Stimulated activated naive CD8-positive, alpha-beta T cell treated with anti-CD3 and anti-CD28 coated beads, Interleukin-15, amount 100 ng/mL, for 72 hours (primary cell): ENCODE results near the gene ASB8.
"Not testable (repeated sequence)": the region's sequence is repeated elsewhere in the genome, so short reads cannot be mapped to it uniquely, and the experiment has no call there.

Experiments
- ATAC-seq: fragments of 150-1000 bp; cut with Tn5 transposase; 2 replicates; pipeline ENCODE4 v1.10.0; 2021; ENCODE audit warnings: mild to moderate bottlenecking, moderate library complexity
- DNase-seq, 2 donors: peaks; one replicate each; pipeline ENCODE4 v3.0.0; 2021 to 2022
- H3K27ac Mint-ChIP-seq, 2 donors: one replicate each; pipeline ENCODE4 v1.8.0; 2022; ENCODE audit warnings: mild to moderate bottlenecking in 2 of 2, mixed read lengths in 2 of 2, moderate library complexity in 2 of 2
- H3K27me3 Mint-ChIP-seq: one replicate; pipeline ENCODE4 v1.8.0; 2022; ENCODE audit warnings: mixed read lengths
- H3K4me1 Mint-ChIP-seq: one replicate; pipeline ENCODE4 v1.8.0; 2022; ENCODE audit warnings: mild to moderate bottlenecking, mixed read lengths
- H3K4me3 Mint-ChIP-seq, 2 donors: one replicate each; pipeline ENCODE4 v1.8.0; 2022; ENCODE audit warnings: mild to moderate bottlenecking in 2 of 2, mixed read lengths in 2 of 2, moderate library complexity in 1 of 2
- H3K9me3 Mint-ChIP-seq, 2 donors: one replicate each; pipeline ENCODE4 v1.8.0; 2022; ENCODE audit warnings: mixed read lengths in 2 of 2

ASB8 gene

GRCh38 chr12:48165089-48165981 lies 8.0 kb upstream of the ASB8 start:
- H3K4me3 Mint-ChIP-seq: no peak overlapping the region

GRCh38 chr12:48164451-48164850 lies 7.1 kb upstream of the ASB8 start:
- peaks cover 15% of the 10 kb centered on the region for H3K27me3 Mint-ChIP-seq
- DNase-seq: no peak
- H3K9me3 Mint-ChIP-seq: no peaks in the 10 kb centered on the region
- H3K27ac Mint-ChIP-seq: no peak overlapping the region
- peaks cover 10% of the 10 kb centered on the region for H3K4me1 Mint-ChIP-seq
- no peak overlapping the region for H3K4me3 Mint-ChIP-seq
- no peak for ATAC-seq

More at GRCh38 chr12:48165089-48165981, 8.0 kb upstream of the ASB8 start:
- DNase-seq (peak; percentile 39 to 50), ATAC-seq (peak; percentile 70)
- Mint-ChIP-seq H3K27me3 (peaks cover 15% of the 10 kb centered on the region), H3K4me1 (peaks cover 8% of the 10 kb centered on the region), H3K27ac (no peak overlapping the region), H3K9me3 (no peaks in the 10 kb centered on the region)

- ATAC-seq: no peak
- no peaks in the 10 kb centered on the region for H3K9me3 Mint-ChIP-seq
- H3K4me3 Mint-ChIP-seq: no peak overlapping the region
- H3K27ac Mint-ChIP-seq: no peak overlapping the region
- DNase-seq: no peak
- peaks cover 19% of the 10 kb centered on the region for H3K4me1 Mint-ChIP-seq
- H3K27me3 Mint-ChIP-seq: peaks cover 15% of the 10 kb centered on the region
Measured at GRCh38 chr12:48163150-48163747, 5.9 kb upstream of the ASB8 start.

GRCh38 chr12:48160807-48161206 lies 3.5 kb upstream of the ASB8 start:
- no peak overlapping the region for H3K4me3 Mint-ChIP-seq
- ATAC-seq (no peak), DNase-seq (no peak)
- peaks cover 7% of the 10 kb centered on the region for H3K27me3 Mint-ChIP-seq
- no peak overlapping the region for H3K27ac Mint-ChIP-seq
- peaks cover 37% of the 10 kb centered on the region for H3K4me1 Mint-ChIP-seq
- H3K9me3 Mint-ChIP-seq: no peaks in the 10 kb centered on the region

GRCh38 chr12:48160046-48160445 lies 2.7 kb upstream of the ASB8 start:
- Mint-ChIP-seq H3K4me3 (no peak overlapping the region), H3K27me3 (no peaks in the 10 kb centered on the region), H3K27ac (no peak overlapping the region), H3K9me3 (no peaks in the 10 kb centered on the region), H3K4me1 (peaks cover 44% of the 10 kb centered on the region)
- DNase-seq (no peak), ATAC-seq (no peak)

GRCh38 chr12:48157889-48158370 lies 615 bp upstream of the ASB8 start:
- H3K27ac Mint-ChIP-seq: peak overlapping the region; percentile 92 to 98
- peak overlapping the region; percentile 93 for H3K4me3 Mint-ChIP-seq
- H3K9me3 Mint-ChIP-seq: no peaks in the 10 kb centered on the region
- DNase-seq (peak; percentile 7 to 21), ATAC-seq (peak; percentile 16)
- no peaks in the 10 kb centered on the region for H3K27me3 Mint-ChIP-seq
- peaks cover 60% of the 10 kb centered on the region for H3K4me1 Mint-ChIP-seq

- Mint-ChIP-seq H3K27ac (peak overlapping the region; percentile 90 to 98), H3K27me3 (no peaks in the 10 kb centered on the region), H3K4me3 (peak overlapping the region; percentile 93), H3K9me3 (no peaks in the 10 kb centered on the region), H3K4me1 (peaks cover 63% of the 10 kb centered on the region)
- no peak for ATAC-seq
- no peak for DNase-seq
Measured at GRCh38 chr12:48156652-48157017, 680 bp downstream of the ASB8 start.

GRCh38 chr12:48155786-48156185 lies 1.5 kb downstream of the ASB8 start:
- not testable (repeated sequence) for H3K27me3 Mint-ChIP-seq, ATAC-seq, H3K27ac Mint-ChIP-seq, H3K9me3 Mint-ChIP-seq, DNase-seq
- H3K4me3 Mint-ChIP-seq: peak overlapping the region in 1 of 2 donors; percentile 93
- peaks cover 59% of the 10 kb centered on the region for H3K4me1 Mint-ChIP-seq

GRCh38 chr12:48151103-48151771 lies 6.1 kb downstream of the ASB8 start:
- Mint-ChIP-seq H3K9me3 (no peaks in the 10 kb centered on the region), H3K27me3 (no peaks in the 10 kb centered on the region), H3K4me1 (peaks cover 28% of the 10 kb centered on the region), H3K27ac (no peak overlapping the region), H3K4me3 (no peak overlapping the region)
- no peak for ATAC-seq
- DNase-seq: no peak

- no peak overlapping the region for H3K4me3 Mint-ChIP-seq
- ATAC-seq (no peak), DNase-seq (no peak)
- H3K27me3 Mint-ChIP-seq: no peaks in the 10 kb centered on the region
- H3K9me3 Mint-ChIP-seq: no peaks in the 10 kb centered on the region
- H3K4me1 Mint-ChIP-seq: no peaks in the 10 kb centered on the region
- H3K27ac Mint-ChIP-seq: no peak overlapping the region
Measured at GRCh38 chr12:48145981-48146380, 11.3 kb downstream of the ASB8 start.

- Mint-ChIP-seq H3K9me3 (no peaks in the 10 kb centered on the region), H3K4me1 (no peaks in the 10 kb centered on the region), H3K27ac (peak overlapping the region in 1 of 2 donors; percentile 63), H3K27me3 (no peaks in the 10 kb centered on the region), H3K4me3 (no peak overlapping the region)
- DNase-seq (no peak), ATAC-seq (no peak)
Measured at GRCh38 chr12:48143898-48144297, 13.4 kb downstream of the ASB8 start.

GRCh38 chr12:48142818-48143674 lies 14.3 kb downstream of the ASB8 start:
- Mint-ChIP-seq H3K27ac (peak overlapping the region in 1 of 2 donors; percentile 22), H3K27me3 (no peaks in the 10 kb centered on the region), H3K4me1 (no peaks in the 10 kb centered on the region), H3K9me3 (no peaks in the 10 kb centered on the region), H3K4me3 (no peak overlapping the region)
- DNase-seq (no peak), ATAC-seq (no peak)

GRCh38 chr12:48135027-48135426 lies 22.3 kb downstream of the ASB8 start:
- Mint-ChIP-seq H3K9me3 (no peaks in the 10 kb centered on the region), H3K4me3 (no peak overlapping the region), H3K27me3 (no peaks in the 10 kb centered on the region), H3K4me1 (no peaks in the 10 kb centered on the region), H3K27ac (no peak overlapping the region)
- no peak for DNase-seq
- no peak for ATAC-seq

- Mint-ChIP-seq H3K4me1 (no peaks in the 10 kb centered on the region), H3K27ac (peak overlapping the region in 1 of 2 donors; percentile 35)
Measured at GRCh38 chr12:48132826-48133225, 24.5 kb downstream of the ASB8 start.

GRCh38 chr12:48131517-48131916 lies 25.8 kb downstream of the ASB8 start:
- H3K9me3 Mint-ChIP-seq: no peaks in the 10 kb centered on the region
- ATAC-seq (no peak), DNase-seq (no peak)
- H3K4me3 Mint-ChIP-seq: no peak overlapping the region
- H3K4me1 Mint-ChIP-seq: no peaks in the 10 kb centered on the region
- no peaks in the 10 kb centered on the region for H3K27me3 Mint-ChIP-seq
- H3K27ac Mint-ChIP-seq: no peak overlapping the region

More at GRCh38 chr12:48132826-48133225, 24.5 kb downstream of the ASB8 start:
- no peak for ATAC-seq
- H3K4me3 Mint-ChIP-seq: no peak overlapping the region
- no peaks in the 10 kb centered on the region for H3K27me3 Mint-ChIP-seq
- no peaks in the 10 kb centered on the region for H3K9me3 Mint-ChIP-seq
- DNase-seq: no peak
